ENCODE measurements around the gene SMAD9.

DNA sequence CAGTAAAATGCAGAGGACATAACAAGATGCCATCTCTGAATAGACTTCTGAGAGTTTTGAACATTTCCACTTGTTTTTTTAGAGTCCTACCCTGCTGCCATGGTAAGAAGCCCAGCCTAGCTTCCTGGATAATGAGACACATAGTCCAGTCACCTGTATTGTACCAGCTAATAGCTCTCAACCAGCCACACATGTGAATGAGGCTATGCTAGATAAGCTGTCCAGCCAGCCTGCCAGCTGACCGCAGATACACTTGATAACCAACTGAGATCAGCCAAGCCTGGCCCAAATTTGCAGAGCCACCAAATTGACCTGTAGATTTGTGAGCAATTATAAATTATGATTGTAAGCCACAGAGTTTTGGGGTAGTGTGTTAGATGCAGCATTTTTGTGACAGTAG lies 90.3 kb downstream of the SMAD9 start:
- TF ChIP-seq, protein P1, sequence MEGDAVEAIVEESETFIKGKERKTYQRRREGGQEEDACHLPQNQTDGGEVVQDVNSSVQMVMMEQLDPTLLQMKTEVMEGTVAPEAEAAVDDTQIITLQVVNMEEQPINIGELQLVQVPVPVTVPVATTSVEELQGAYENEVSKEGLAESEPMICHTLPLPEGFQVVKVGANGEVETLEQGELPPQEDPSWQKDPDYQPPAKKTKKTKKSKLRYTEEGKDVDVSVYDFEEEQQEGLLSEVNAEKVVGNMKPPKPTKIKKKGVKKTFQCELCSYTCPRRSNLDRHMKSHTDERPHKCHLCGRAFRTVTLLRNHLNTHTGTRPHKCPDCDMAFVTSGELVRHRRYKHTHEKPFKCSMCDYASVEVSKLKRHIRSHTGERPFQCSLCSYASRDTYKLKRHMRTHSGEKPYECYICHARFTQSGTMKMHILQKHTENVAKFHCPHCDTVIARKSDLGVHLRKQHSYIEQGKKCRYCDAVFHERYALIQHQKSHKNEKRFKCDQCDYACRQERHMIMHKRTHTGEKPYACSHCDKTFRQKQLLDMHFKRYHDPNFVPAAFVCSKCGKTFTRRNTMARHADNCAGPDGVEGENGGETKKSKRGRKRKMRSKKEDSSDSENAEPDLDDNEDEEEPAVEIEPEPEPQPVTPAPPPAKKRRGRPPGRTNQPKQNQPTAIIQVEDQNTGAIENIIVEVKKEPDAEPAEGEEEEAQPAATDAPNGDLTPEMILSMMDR (IDR thresholded peaks at IDR 0.05; ENCODE audit: low read depth, low read length), result no peak
- TF ChIP-seq EZH2phosphoT487 (IDR thresholded peaks at IDR 0.05; ENCODE audit: low read depth), result no peak

Data from OCI-LY3 (cell line).